RWPE1 (cell line): Measurements from ENCODE around the gene QRICH1.
A peak's percentile ranks its signal among the peaks of the same experiment; 100 is the strongest.

Experiments used
- CTCF ChIA-PET: fragments of 350-600 bp; sonication (Branson Sonifier 250); formaldehyde crosslinking; extraction: SDS; loops from one replicate; lab custom pipeline; 2021; lab: Yijun Ruan, JAX
- POLR2A ChIA-PET: fragments of 400-600 bp; formaldehyde crosslinking; extraction: SDS; loops from one replicate; lab custom pipeline; 2020; ENCODE audit warnings: antibody characterized with exemption; ENCODE audit not compliant: low non-redundant PET; lab: Yijun Ruan, JAX
- DNase-seq: peaks from one replicate; pipeline ENCODE4 v3.0.0; 2012; ENCODE audit warnings: low spot score
- H3K27ac ChIP-seq: fragments of 450-650 bp; 2 replicates; pipeline ENCODE4 v1.5.1; 2017
- CTCF ChIP-seq: fragments of 450-650 bp; conservative IDR thresholded peaks from 2 replicates; pipeline ENCODE4 v1.5.1; 2017; ENCODE audit warnings: low read depth, mild to moderate bottlenecking

QRICH1 gene

GRCh38 chr3:49104427-49105291 is 10.8 kb upstream of the QRICH1 start, which contains the start of gene QARS1:
Gene QARS1 (minus strand): TSS chr3:49104757. CDS start chr3:49104733, 24 bp downstream.
- POLR2A ChIA-PET, result interaction anchor here (0.7 kb wide), 1 partner anchor 505 kb away, joined by 3 read pairs; no protein-coding TSS in a partner anchor
- DNase-seq, result peak; percentile 92
- CTCF ChIA-PET, result interaction anchor here (0.6 to 0.7 kb wide), 2 partner anchors 10 to 54 kb away, joined by 3 to 4 read pairs; no protein-coding TSS in a partner anchor
- no peak for TF ChIP-seq CTCF
- peak within 1 kb of the TSS; percentile 83 for H3K27ac ChIP-seq

- peak overlapping the region; percentile 83 for H3K27ac ChIP-seq
- ChIA-PET CTCF (interaction anchor here (0.5 to 0.7 kb wide), 3 partner anchors 9 to 259 kb away, joined by 3 to 4 read pairs (median 3); no protein-coding TSS in a partner anchor), POLR2A (interaction anchor here (0.7 kb wide), 1 partner anchor 506 kb away, joined by 3 read pairs; no protein-coding TSS in a partner anchor)
- TF ChIP-seq CTCF, result no peak
- DNase-seq, result no peak
These were observed 10.2 kb upstream of the QRICH1 start for GRCh38 chr3:49104052-49104426.

- no peak for TF ChIP-seq CTCF
- ChIA-PET CTCF (no interaction called here), POLR2A (no interaction called here)
- peak overlapping the region; percentile 62 for H3K27ac ChIP-seq
- DNase-seq, result no peak
These were observed 6.3 kb upstream of the QRICH1 start for GRCh38 chr3:49100046-49100615.

GRCh38 chr3:49098910-49099630 is 5.2 kb upstream of the QRICH1 start:
- no peak for TF ChIP-seq CTCF
- H3K27ac ChIP-seq, result peak overlapping the region; percentile 62
- ChIA-PET POLR2A (no interaction called here), CTCF (no interaction called here)
- DNase-seq, result no peak

GRCh38 chr3:49098429-49098828 is 4.6 kb upstream of the QRICH1 start:
- peak overlapping the region; percentile 62 for H3K27ac ChIP-seq
- ChIA-PET CTCF (no interaction called here), POLR2A (no interaction called here)
- no peak for TF ChIP-seq CTCF
- DNase-seq, result no peak
